ENCODE data around the gene RAPGEF4. TPM values are rescaled to one million over a fixed set of nuclear protein-coding genes. Genes with fewer than 3 reads are reported as not detected.

The RAPGEF4 gene
- total and polyA plus RNA-seq, 2 of the 13 experiments (the other 11 are each of a cell fraction or from before 2014, with no cell fraction given): 0.78 to 0.91 TPM

DNA sequence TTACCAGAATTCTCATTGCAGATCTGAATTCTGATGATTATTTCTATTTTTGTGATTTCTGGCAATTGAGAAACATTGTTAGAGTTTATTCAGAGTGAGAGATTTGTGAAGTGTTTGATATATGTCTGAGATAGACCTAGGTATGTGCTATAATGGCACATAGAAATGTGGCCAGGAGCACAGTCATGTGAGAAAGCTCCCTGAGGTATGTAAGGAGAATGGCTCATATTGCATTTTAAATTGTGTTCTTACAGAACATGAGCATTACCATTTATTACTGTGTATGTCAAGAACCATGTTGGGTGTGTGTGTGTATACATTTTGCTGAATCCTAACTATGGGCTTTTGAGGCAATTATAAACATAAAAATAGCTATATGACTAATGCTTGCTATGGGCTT, 101.2 kb downstream of the RAPGEF4 start:
- Histone ChIP-seq H3K36me3 (replicated peaks in 1 of 2; ENCODE audit: control insufficient read depth in 1 of 2, insufficient read depth in 2 of 2, low read length in 2 of 2) (no peaks in the 10 kb centered on the region), H3K9ac (ENCODE audit: insufficient read depth, low read depth, low read length) (no peak overlapping the region), H3K4me2 (ENCODE audit: low read depth, low read length) (no peak overlapping the region), H3K4me3 (replicated peaks in 1 of 3; ENCODE audit: insufficient read depth in 1 of 3, low read depth in 2 of 3, low read length in 3 of 3) (no peak overlapping the region), H2AFZ (ENCODE audit: low read length) (no peak overlapping the region), H3K27me3 (ENCODE audit: control insufficient read depth in 1 of 2, insufficient read depth in 2 of 2, low read length in 2 of 2) (no peaks in the 10 kb centered on the region), H3K79me2 (ENCODE audit: insufficient read depth, low read length) (no peaks in the 10 kb centered on the region), H3K4me1 (ENCODE audit: insufficient read depth, low read length) (no peaks in the 10 kb centered on the region), H3K27ac (ENCODE audit: extremely low read length, insufficient read depth, low read length) (no peak overlapping the region), H3K9me3 (ENCODE audit: low read length) (no peaks in the 10 kb centered on the region), H4K20me1 (ENCODE audit: insufficient read depth, low read length) (no peaks in the 10 kb centered on the region)
- TF ChIP-seq ZNF224 (CRISPR knock-in tag; IDR thresholded peaks at IDR 0.05) (no peak), REXO4 (CRISPR knock-in tag; IDR thresholded peaks at IDR 0.05; ENCODE audit: borderline replicate concordance) (no peak), ZNF121 (CRISPR knock-in tag; IDR thresholded peaks at IDR 0.05) (no peak), ZNF20 (CRISPR knock-in tag; IDR thresholded peaks at IDR 0.05) (no peak), ZNF10 (CRISPR knock-in tag; IDR thresholded peaks at IDR 0.05; ENCODE audit: borderline replicate concordance, low read depth) (no peak), ZNF672 (CRISPR knock-in tag; IDR thresholded peaks at IDR 0.05) (no peak), ETV6 (CRISPR knock-in tag; conservative IDR thresholded peaks at IDR 0.05) (no peak), MAF1 (CRISPR knock-in tag; IDR thresholded peaks at IDR 0.05; ENCODE audit: borderline replicate concordance) (no peak), ZNF569 (CRISPR knock-in tag; IDR thresholded peaks at IDR 0.05; ENCODE audit: borderline replicate concordance) (no peak), ZNF382 (CRISPR knock-in tag; IDR thresholded peaks at IDR 0.05; ENCODE audit: borderline replicate concordance) (no peak), KLF16 (CRISPR knock-in tag; IDR thresholded peaks at IDR 0.05) (no peak), CAMTA2 (CRISPR knock-in tag; IDR thresholded peaks at IDR 0.05; ENCODE audit: borderline replicate concordance) (no peak), ZNF839 (CRISPR knock-in tag; IDR thresholded peaks at IDR 0.05; ENCODE audit: borderline replicate concordance) (no peak), CCDC6 (CRISPR knock-in tag; IDR thresholded peaks at IDR 0.05) (no peak)
- TF ChIP-seq, protein P1, sequence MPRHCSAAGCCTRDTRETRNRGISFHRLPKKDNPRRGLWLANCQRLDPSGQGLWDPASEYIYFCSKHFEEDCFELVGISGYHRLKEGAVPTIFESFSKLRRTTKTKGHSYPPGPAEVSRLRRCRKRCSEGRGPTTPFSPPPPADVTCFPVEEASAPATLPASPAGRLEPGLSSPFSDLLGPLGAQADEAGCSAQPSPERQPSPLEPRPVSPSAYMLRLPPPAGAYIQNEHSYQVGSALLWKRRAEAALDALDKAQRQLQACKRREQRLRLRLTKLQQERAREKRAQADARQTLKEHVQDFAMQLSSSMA (CRISPR knock-in tag; IDR thresholded peaks at IDR 0.05): no peak
- no TSS peak for BruUV-seq (replicated peaks)
- DNase-seq (ENCODE audit: low spot score): no peak
- no peak for ATAC-seq
- FAIRE-seq: no peak
- POLR2A ChIA-PET: no interaction called here
- CTCF ChIA-PET (ENCODE audit: low intra/inter-chr PET ratio, low total read pairs): no interaction called here
- intact Hi-C loops (cut with micrococcal nuclease; ENCODE audit: unreplicated experiment) (no loop called here), in situ Hi-C loops (cut with HindIII; ENCODE audit: extremely low pct_ligation_motif_present, low pct_unique_long_range_greater_than_20kb) (no loop called here)

Data from HepG2 (cell line).